Liver (tissue), 9 donors: ENCODE data around the gene CHST14. TPM values are rescaled to one million over a fixed set of nuclear protein-coding genes. Genes with fewer than 3 reads are reported as not detected.

Experiments used
- DNase-seq: peaks from one replicate; pipeline ENCODE4 v3.0.0-alpha.2; 2017; ENCODE audit warnings: low spot score
- H3K27ac ChIP-seq, 2 donors: one replicate each; pipeline ENCODE4 v1.7.0; 2013; ENCODE audit warnings: inconsistent platforms in 2 of 2, low read length in 2 of 2, control low read depth in 1 of 2, low read depth in 1 of 2, mild to moderate bottlenecking in 1 of 2
- H3K27me3 ChIP-seq, 4 donors: one replicate each; pipeline versions ENCODE4 v1.6.1 to v1.7.0; 2013; ENCODE audit warnings: low read length in 3 of 4, inconsistent platforms in 1 of 4, mild to moderate bottlenecking in 1 of 4, moderate library complexity in 1 of 4; ENCODE audit not compliant: control insufficient read depth in 4 of 4, insufficient read depth in 4 of 4
- H3K36me3 ChIP-seq, 4 donors: one replicate each; pipeline versions ENCODE4 v1.6.1 to v1.7.0; 2013; ENCODE audit warnings: low read length in 3 of 4, mild to moderate bottlenecking in 3 of 4, low read depth in 1 of 4, moderate library complexity in 1 of 4; ENCODE audit not compliant: control insufficient read depth in 4 of 4, insufficient read depth in 3 of 4
- H3K4me1 ChIP-seq, 4 donors: one replicate each; pipeline versions ENCODE4 v1.6.1 to v1.7.0; 2013; ENCODE audit warnings: low read length in 3 of 4, mild to moderate bottlenecking in 3 of 4, moderate library complexity in 1 of 4; ENCODE audit not compliant: control insufficient read depth in 4 of 4, insufficient read depth in 4 of 4
- H3K4me3 ChIP-seq, 3 donors: one replicate each; pipeline versions ENCODE4 v1.6.1 to v1.7.0; 2013; ENCODE audit warnings: low read length in 3 of 3, control low read depth in 1 of 3, low read depth in 1 of 3, mild to moderate bottlenecking in 1 of 3
- H3K9ac ChIP-seq, 2 donors: one replicate each; pipeline ENCODE4 v1.7.0; 2013; ENCODE audit warnings: low read length in 2 of 2, mild to moderate bottlenecking in 2 of 2, moderate library complexity in 2 of 2, control low read depth in 1 of 2, low read depth in 1 of 2
- H3K9me3 ChIP-seq, 4 donors: one replicate each; pipeline versions ENCODE4 v1.6.1 to v1.7.0; 2013; ENCODE audit warnings: low read length in 3 of 4; ENCODE audit not compliant: control insufficient read depth in 4 of 4
- ATF3 ChIP-seq: IDR thresholded peaks from 2 replicates; pipeline ENCODE4 v1.6.1; 2016; ENCODE audit warnings: antibody characterized with exemption
- CTCF ChIP-seq: fragments of 150-350 bp; IDR thresholded peaks from 2 replicates; pipeline ENCODE4 v1.5.1; 2017; ENCODE audit warnings: improper control_type of control experiment, low read depth, low read length; ENCODE audit not compliant: missing input control
- EGR1 ChIP-seq, 2 donors: IDR thresholded peaks; 2 replicates each; pipeline ENCODE4 v1.6.1; 2016 to 2018; ENCODE audit warnings: antibody characterized with exemption in 2 of 2, low read depth in 2 of 2
- FOXA1 ChIP-seq: IDR thresholded peaks from 2 replicates; pipeline ENCODE4 v1.6.1; 2016; ENCODE audit warnings: antibody characterized with exemption
- FOXA2 ChIP-seq: IDR thresholded peaks from 2 replicates; pipeline ENCODE4 v1.6.1; 2016; ENCODE audit warnings: antibody characterized with exemption
- GABPA ChIP-seq, 2 donors: IDR thresholded peaks in 1 of 2; conservative IDR thresholded peaks in 1 of 2; 2 replicates each; pipeline ENCODE4 v1.6.1; 2016; ENCODE audit warnings: antibody characterized with exemption in 2 of 2, mild to moderate bottlenecking in 1 of 2, moderate library complexity in 1 of 2
- HNF4A ChIP-seq, 2 donors: conservative IDR thresholded peaks; 2 replicates each; pipeline ENCODE4 v1.6.1; 2016; ENCODE audit warnings: antibody characterized with exemption in 2 of 2, mild to moderate bottlenecking in 2 of 2
- HNF4G ChIP-seq: IDR thresholded peaks from 2 replicates; pipeline ENCODE4 v1.6.1; 2016; ENCODE audit warnings: antibody characterized with exemption
- JUND ChIP-seq, 2 donors: IDR thresholded peaks; 2 replicates each; pipeline ENCODE4 v1.6.1; 2016; ENCODE audit warnings: antibody characterized with exemption in 2 of 2
- MAX ChIP-seq: IDR thresholded peaks from 2 replicates; pipeline ENCODE4 v1.6.1; 2016; ENCODE audit warnings: antibody characterized with exemption
- NR2F2 ChIP-seq: IDR thresholded peaks from 2 replicates; pipeline ENCODE4 v1.6.1; 2016; ENCODE audit warnings: antibody characterized with exemption
- RAD21 ChIP-seq, 2 donors: IDR thresholded peaks; 2 replicates each; pipeline ENCODE4 v1.6.1; 2016; ENCODE audit warnings: antibody characterized with exemption in 2 of 2, mild to moderate bottlenecking in 2 of 2
- REST ChIP-seq: IDR thresholded peaks from 2 replicates; pipeline ENCODE4 v1.6.1; 2016; ENCODE audit warnings: antibody characterized with exemption, mild to moderate bottlenecking
- RXRA ChIP-seq, 2 donors: IDR thresholded peaks; 2 replicates each; pipeline ENCODE4 v1.6.1; 2017 to 2018; ENCODE audit warnings: antibody characterized with exemption in 2 of 2, mild to moderate bottlenecking in 1 of 2
- SP1 ChIP-seq: IDR thresholded peaks from 2 replicates; pipeline ENCODE4 v1.6.1; 2018; ENCODE audit warnings: antibody characterized with exemption, mild to moderate bottlenecking
- TAF1 ChIP-seq: conservative IDR thresholded peaks from 2 replicates; pipeline ENCODE4 v1.6.1; 2016; ENCODE audit warnings: antibody characterized with exemption, mild to moderate bottlenecking
- YY1 ChIP-seq: IDR thresholded peaks from 2 replicates; pipeline ENCODE4 v1.6.1; 2016; ENCODE audit warnings: antibody characterized with exemption, mild to moderate bottlenecking
- ZBTB33 ChIP-seq: IDR thresholded peaks from 2 replicates; pipeline ENCODE4 v1.6.1; 2016; ENCODE audit warnings: antibody characterized with exemption
- WGBS: extraction: QIAGEN DNeasy Blood & Tissue Kit; methylation state at CpG from one replicate; pipeline ENCODE4 v1.1.7; 2013; 5-methylcytosine and 5-hydroxymethylcytosine counted together
- polyA plus RNA-seq, 2 donors: library from polyadenylated mRNA; stranded (reverse) in 1 of 2; unstranded in 1 of 2; fragments of 200-250 nt in 1 of 2; fragments of >200 nt in 1 of 2; fragmentation: Nextera tagmentation in 1 of 2; extraction: Ambion mirVana in 1 of 2; gene quantifications; one replicate each; pipeline versions ENCODE4 v1.2.1 to v1.2.3, GENCODE V29; 2013 to 2015
- total RNA-seq, 2 donors: library from RNA; depleted of rRNA; stranded (reverse); fragments of >200 nt; gene quantifications; one replicate each; pipeline ENCODE4 v1.2.3, GENCODE V29; 2014
- donor health status: healthy.
- donor health status: healthy.
- donor health status: healthy.
- donor health status: healthy.
- donor health status: healthy.

Gene CHST14
- total and polyA plus RNA-seq, 4 donors, result 2.3 to 5.3 (median 3.1) TPM

GRCh38 chr15:40464595-40465185 is 6.1 kb upstream of the CHST14 start:
- Histone ChIP-seq H3K9me3 (no peaks in the 10 kb centered on the region), H3K27ac (no peak overlapping the region), H3K36me3 (peaks cover 5 to 35% (median 10%) of the 10 kb centered on the region in 4 donors), H3K9ac (no peak overlapping the region), H3K27me3 (no peaks in the 10 kb centered on the region), H3K4me3 (no peak overlapping the region), H3K4me1 (no peaks in the 10 kb centered on the region)
- 72% methylated on average over 3 of the region's 3 CpGs for WGBS
- no peak for DNase-seq
- TF ChIP-seq FOXA1 (no peak), HNF4G (no peak), RXRA (IDR thresholded peaks at IDR 0.05) (no peak), FOXA2 (no peak), ATF3 (no peak), TAF1 (no peak), JUND (IDR thresholded peaks at IDR 0.05) (no peak), HNF4A (conservative IDR thresholded peaks at IDR 0.05) (no peak), YY1 (no peak), EGR1 (IDR thresholded peaks at IDR 0.05; ENCODE audit: low read depth in 2 of 2) (no peak), NR2F2 (no peak), GABPA (IDR thresholded peaks at IDR 0.05 in 1 of 2, conservative IDR thresholded peaks at IDR 0.05 in 1 of 2) (no peak), ZBTB33 (no peak), MAX (no peak), REST (no peak), SP1 (no peak), RAD21 (IDR thresholded peaks at IDR 0.05) (no peak), CTCF (no peak)
